Erythroblast (primary cell): ENCODE data around the gene PARL.

Source experiments
- GATA1 ChIP-seq: IDR thresholded peaks from 2 replicates; pipeline ENCODE4 v1.6.1; 2011; ENCODE audit warnings: low read depth, mild to moderate bottlenecking, control low read depth, low read length, moderate library complexity
- POLR2A ChIP-seq: IDR thresholded peaks from 2 replicates; pipeline ENCODE4 v1.6.1; 2011; ENCODE audit warnings: mild to moderate bottlenecking, low read length

DNA sequence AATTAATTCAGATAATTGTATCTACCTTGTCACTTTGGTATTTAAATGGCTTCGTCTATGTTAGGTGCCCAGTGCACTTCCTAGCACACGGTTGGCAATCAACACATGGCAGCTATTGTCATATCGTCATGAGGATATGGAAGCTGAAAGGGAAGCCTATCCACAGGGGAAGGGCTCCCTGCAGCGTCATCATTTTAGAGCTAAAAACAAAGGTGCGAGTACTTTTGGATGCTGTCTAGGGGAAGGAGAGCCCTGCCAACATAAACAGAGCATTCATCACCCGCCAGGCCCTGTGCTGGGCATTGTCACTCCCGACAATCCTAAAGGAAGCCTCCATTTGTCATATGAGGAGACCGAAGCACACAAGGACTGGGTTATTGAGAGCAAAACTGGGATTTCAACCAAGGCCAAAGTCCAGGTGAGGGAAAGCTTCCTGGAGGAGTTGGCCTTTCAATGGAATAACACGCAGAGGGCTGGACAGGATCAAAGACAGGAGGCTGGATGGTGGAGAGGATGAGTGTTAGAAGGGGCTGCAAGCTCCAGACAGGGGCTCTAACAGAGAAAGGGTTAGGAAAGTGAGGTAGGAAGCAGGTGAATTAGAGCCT, 8.0 kb upstream of the PARL start:
- no peak for TF ChIP-seq POLR2A
- no peak for TF ChIP-seq GATA1
